ENCODE data around the gene ANXA2.

DNA sequence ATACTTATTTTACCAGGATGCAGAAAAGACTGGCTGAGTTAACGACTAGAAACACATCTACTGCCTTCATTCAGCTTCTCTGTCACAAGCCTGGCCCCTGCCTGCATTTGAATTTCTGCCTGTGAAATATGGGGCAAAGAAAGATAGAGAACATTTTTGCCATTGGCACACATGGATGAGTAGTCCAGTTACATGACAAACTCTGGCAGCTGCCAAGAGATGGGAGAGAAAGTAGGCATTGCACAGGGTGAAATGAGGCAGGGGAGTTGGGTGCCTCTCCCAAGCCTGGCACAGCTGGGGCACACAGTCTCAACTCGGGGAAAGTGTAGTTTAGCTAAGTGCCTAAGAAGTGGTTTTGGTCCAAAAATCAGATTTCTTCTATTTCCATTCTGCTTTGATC, 24.0 kb downstream of the ANXA2 start:
- TF ChIP-seq, protein P1, sequence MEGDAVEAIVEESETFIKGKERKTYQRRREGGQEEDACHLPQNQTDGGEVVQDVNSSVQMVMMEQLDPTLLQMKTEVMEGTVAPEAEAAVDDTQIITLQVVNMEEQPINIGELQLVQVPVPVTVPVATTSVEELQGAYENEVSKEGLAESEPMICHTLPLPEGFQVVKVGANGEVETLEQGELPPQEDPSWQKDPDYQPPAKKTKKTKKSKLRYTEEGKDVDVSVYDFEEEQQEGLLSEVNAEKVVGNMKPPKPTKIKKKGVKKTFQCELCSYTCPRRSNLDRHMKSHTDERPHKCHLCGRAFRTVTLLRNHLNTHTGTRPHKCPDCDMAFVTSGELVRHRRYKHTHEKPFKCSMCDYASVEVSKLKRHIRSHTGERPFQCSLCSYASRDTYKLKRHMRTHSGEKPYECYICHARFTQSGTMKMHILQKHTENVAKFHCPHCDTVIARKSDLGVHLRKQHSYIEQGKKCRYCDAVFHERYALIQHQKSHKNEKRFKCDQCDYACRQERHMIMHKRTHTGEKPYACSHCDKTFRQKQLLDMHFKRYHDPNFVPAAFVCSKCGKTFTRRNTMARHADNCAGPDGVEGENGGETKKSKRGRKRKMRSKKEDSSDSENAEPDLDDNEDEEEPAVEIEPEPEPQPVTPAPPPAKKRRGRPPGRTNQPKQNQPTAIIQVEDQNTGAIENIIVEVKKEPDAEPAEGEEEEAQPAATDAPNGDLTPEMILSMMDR (IDR thresholded peaks at IDR 0.05) = no peak
- TF ChIP-seq EP300 (IDR thresholded peaks at IDR 0.05) = no peak
- no peak for TF ChIP-seq POLR2A (IDR thresholded peaks at IDR 0.05)

Data from ovary (tissue), 3 donors.